NB4 (cell line): ENCODE measurements around the gene ARHGEF10L.

Experiments
- DNase-seq: peaks from one replicate; pipeline ENCODE4 v3.0.0; 2010; ENCODE audit warnings: low read depth
- H3K4me3 ChIP-seq: one replicate; pipeline ENCODE4 v1.5.1; 2011; ENCODE audit warnings: mild to moderate bottlenecking, low read depth, low read length, moderate library complexity
- CTCF ChIP-seq: IDR thresholded peaks from one replicate; pipeline ENCODE4 v1.5.1; 2012; ENCODE audit warnings: low read depth, low read length
- MAX ChIP-seq: IDR thresholded peaks from 2 replicates; pipeline ENCODE4 v1.6.1; 2011; ENCODE audit warnings: low read depth, low read length
- MYC ChIP-seq: IDR thresholded peaks from 2 replicates; pipeline ENCODE4 v1.6.1; 2011; ENCODE audit warnings: low read depth, low read length
- POLR2A ChIP-seq: IDR thresholded peaks from 2 replicates; pipeline ENCODE4 v1.6.1; 2011; ENCODE audit warnings: mild to moderate bottlenecking; ENCODE audit not compliant: insufficient read length; ENCODE audit errors: extremely low read depth

ARHGEF10L gene

GRCh38 chr1:17525996-17526686 lies 13.4 kb upstream of the ARHGEF10L start:
- no peak overlapping the region for H3K4me3 ChIP-seq
- no peak for DNase-seq
- no peak for TF ChIP-seq MYC
- no peak for TF ChIP-seq MAX
- TF ChIP-seq POLR2A = no peak
- TF ChIP-seq CTCF = no peak

DNA sequence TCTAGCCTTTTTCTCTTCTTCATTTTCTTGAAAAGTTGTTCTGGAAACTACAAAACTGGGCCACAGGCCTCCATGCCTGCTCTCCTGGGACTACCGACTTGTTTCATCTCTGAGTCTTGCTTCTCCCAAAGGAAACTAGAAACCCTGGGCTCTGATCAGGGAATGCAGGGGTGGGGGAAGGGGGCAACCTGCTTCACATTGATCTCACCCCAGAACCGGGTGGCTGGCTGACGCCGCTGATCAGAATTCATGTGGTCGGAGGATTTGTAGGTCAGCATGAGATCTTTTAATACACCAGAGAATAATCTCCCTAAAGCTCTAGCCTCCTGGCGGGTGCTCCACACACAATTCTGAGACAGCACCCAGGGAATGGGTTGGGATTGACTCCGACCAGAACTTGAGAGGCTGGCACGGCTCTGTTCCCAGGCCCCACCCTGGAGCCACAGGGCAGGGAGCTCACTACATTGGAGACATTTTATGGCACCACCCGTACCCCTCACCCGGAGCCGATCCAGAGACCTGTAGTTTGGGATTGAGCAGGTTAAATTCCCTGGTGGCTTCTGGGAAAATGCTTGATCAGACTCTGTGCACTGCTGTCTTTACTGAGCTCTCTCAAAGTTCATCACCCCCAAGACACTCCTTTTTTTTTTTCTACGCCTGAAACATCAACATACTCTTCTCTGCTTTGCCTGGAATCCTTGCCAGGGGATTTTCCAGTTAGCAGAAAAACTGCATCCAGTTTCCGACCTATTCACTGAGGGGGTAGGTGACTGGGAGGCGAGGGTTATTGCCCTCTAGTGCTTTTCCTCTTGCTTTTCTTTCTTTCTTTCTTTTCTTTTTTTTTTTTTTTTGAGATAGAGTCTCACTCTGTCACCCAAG lies 12.2 kb upstream of the ARHGEF10L start:
- no peak overlapping the region for H3K4me3 ChIP-seq
- TF ChIP-seq CTCF (no peak), MAX (no peak), POLR2A (no peak), MYC (no peak)
- no peak for DNase-seq

GRCh38 chr1:17529381-17529780 lies 10.1 kb upstream of the ARHGEF10L start:
- TF ChIP-seq MYC (no peak), POLR2A (no peak), CTCF (no peak), MAX (no peak)
- no peak for DNase-seq

DNA sequence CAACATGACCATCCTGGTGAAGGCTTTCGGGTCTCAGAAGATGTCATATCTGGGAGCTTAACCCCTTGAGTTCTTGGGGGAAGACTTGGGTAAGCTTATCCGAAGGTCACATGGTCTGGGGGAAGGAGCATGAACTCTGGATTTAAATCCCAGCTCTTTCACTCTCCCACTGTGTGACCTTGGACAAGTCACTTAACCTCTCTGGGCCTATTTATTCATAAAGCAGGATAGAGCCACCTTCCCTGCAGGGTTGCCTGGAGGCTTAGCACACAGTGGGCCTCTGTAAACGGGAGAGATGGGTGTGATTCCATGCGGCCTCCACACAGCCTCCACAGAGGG lies 8.2 kb upstream of the ARHGEF10L start:
- TF ChIP-seq CTCF = no peak
- TF ChIP-seq MYC = no peak
- no peak for TF ChIP-seq POLR2A
- no peak for TF ChIP-seq MAX
- no peak overlapping the region for H3K4me3 ChIP-seq
- no peak for DNase-seq

More at GRCh38 chr1:17529381-17529780, 10.1 kb upstream of the ARHGEF10L start:
- H3K4me3 ChIP-seq = no peak overlapping the region

DNA sequence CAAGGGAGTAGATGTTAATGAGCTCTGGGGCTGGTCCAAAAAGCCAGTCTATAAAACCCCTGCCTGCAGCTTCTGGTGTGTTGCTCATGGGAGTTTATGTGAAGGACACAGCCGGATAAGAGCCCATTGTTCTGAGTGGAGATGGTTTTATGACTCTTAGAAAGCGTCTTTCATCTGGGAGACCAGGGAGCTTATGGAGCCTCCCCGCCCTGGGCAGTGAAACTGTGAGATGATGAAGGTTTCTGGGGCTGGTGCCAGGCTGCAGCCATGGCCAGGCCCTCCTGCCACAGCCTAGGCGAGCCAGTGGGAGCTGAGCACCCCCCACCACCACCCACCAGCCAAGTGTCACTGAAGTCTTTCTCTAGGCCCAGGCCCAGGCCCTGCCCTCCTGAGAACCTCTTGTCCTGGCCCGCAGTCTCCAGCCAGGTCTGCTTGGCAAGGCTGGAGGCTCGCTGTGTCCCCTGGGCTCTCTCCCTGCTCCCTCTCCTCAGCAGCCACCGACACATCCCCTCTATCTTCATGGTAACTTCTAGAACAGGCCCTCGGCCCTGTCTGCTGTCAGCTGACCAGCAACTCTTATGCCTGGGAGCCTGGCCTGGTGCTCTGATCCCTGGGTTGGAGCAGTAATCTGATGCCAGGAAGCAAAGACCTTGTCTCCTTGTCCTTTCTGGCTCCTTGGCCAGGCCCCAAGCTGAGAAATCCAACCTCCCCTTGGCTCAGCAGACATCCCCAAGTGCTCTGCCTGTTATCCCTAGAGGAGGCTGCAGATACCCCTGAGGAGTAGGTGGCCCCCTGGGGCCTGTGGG lies 7.6 kb upstream of the ARHGEF10L start:
- H3K4me3 ChIP-seq = no peak overlapping the region
- no peak for DNase-seq
- no peak for TF ChIP-seq MAX
- no peak for TF ChIP-seq MYC
- TF ChIP-seq CTCF = no peak
- no peak for TF ChIP-seq POLR2A
